OCI-LY7 (cell line): Measurements from ENCODE around the gene THAP2.

Source experiments
- CTCF ChIP-seq: fragments of 200-600 bp; sonication (generic); conservative IDR thresholded peaks from 2 replicates; pipeline ENCODE4 v1.5.1; 2014; ENCODE audit warnings: mild to moderate bottlenecking, antibody characterized with exemption, low read length, moderate library complexity, mixed read lengths
- EZH2phosphoT487 ChIP-seq: fragments of 200-600 bp; sonication (generic); IDR thresholded peaks from 2 replicates; pipeline ENCODE4 v1.6.1; 2018; ENCODE audit warnings: low read depth, borderline replicate concordance, mild to moderate bottlenecking, mixed run types, antibody characterized with exemption, low read length, moderate library complexity, mixed read lengths

GRCh38 chr12:71685914-71686657 lies 22.0 kb downstream of the THAP2 start, which contains the start of gene TMEM19:
- peak; percentile 65 for TF ChIP-seq CTCF
- no peak for TF ChIP-seq EZH2phosphoT487
